ENCODE data around the gene OR1L8. TPM values are rescaled to one million over a fixed set of nuclear protein-coding genes. Genes with fewer than 3 reads are reported as not detected.
"Not testable (repeated sequence)": the region's sequence is repeated elsewhere in the genome, so short reads cannot be mapped to it uniquely, and the experiment has no call there.

The OR1L8 gene, protein sequence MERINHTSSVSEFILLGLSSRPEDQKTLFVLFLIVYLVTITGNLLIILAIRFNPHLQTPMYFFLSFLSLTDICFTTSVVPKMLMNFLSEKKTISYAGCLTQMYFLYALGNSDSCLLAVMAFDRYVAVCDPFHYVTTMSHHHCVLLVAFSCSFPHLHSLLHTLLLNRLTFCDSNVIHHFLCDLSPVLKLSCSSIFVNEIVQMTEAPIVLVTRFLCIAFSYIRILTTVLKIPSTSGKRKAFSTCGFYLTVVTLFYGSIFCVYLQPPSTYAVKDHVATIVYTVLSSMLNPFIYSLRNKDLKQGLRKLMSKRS
- 0.67 TPM in 1 of 2 replicates, not detected in the other for total RNA-seq

DNA sequence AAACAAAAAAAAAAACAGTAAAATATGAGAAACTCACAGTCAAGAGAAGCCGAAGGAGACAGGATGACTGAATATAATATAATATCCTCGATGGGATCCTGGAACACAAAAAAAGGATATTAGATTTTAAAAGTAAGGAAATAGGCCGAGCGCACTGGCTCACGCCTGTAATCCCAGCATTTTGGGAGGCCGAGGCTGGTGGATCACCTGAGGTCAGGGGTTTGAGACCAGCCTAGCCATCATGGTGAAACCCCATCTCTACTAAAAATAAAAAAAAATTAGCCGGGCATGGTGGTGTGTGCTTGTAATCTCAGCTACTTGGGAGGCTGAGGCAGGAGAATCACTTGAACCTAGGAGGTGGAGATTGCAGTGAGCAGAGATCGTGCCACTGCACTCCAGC, at the start of gene OR1L8:
Gene OR1L8 (minus strand): TSS at position 101 of the 400 bp plus-strand sequence. CDS start 14,907 bp downstream, outside the sequence.
- DNase-seq (ENCODE audit: low read depth); H3K4me3 ChIP-seq (ENCODE audit: low read depth, low read length); H3K36me3 ChIP-seq (ENCODE audit: control insufficient read depth, insufficient read depth, low read length); H3K27me3 ChIP-seq (ENCODE audit: control insufficient read depth, insufficient read depth, low read length): not testable (repeated sequence)

DNA sequence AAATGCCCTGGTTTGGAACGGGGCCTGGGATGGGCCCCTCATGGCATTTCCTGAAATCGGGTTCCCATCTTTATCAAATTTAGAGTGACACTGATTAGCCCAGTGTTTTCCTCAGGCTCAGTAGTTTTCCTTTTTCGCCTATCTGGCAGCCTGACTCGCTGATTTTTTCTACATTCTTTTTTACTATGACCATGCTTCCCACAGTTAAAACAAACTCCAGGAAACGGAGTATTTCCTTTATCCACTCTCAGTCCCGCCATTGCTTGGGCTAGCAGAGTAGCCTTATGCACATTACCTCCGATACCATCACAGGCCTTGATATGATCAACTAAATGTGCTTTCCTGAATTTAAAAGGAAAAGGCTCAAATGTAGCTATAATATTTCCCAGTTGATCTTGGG, 36.8 kb upstream of the OR1L8 start:
- Histone ChIP-seq H3K27me3 (ENCODE audit: control insufficient read depth, insufficient read depth, low read length) (no peaks in the 10 kb centered on the region), H3K36me3 (ENCODE audit: control insufficient read depth, insufficient read depth, low read length) (no peaks in the 10 kb centered on the region), H3K4me3 (ENCODE audit: low read depth, low read length) (no peak overlapping the region)
- no peak for DNase-seq (ENCODE audit: low read depth)
- TF ChIP-seq, protein P1, sequence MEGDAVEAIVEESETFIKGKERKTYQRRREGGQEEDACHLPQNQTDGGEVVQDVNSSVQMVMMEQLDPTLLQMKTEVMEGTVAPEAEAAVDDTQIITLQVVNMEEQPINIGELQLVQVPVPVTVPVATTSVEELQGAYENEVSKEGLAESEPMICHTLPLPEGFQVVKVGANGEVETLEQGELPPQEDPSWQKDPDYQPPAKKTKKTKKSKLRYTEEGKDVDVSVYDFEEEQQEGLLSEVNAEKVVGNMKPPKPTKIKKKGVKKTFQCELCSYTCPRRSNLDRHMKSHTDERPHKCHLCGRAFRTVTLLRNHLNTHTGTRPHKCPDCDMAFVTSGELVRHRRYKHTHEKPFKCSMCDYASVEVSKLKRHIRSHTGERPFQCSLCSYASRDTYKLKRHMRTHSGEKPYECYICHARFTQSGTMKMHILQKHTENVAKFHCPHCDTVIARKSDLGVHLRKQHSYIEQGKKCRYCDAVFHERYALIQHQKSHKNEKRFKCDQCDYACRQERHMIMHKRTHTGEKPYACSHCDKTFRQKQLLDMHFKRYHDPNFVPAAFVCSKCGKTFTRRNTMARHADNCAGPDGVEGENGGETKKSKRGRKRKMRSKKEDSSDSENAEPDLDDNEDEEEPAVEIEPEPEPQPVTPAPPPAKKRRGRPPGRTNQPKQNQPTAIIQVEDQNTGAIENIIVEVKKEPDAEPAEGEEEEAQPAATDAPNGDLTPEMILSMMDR (IDR thresholded peaks at IDR 0.05; ENCODE audit: insufficient read depth, low read length, poor library complexity, severe bottlenecking) = no peak

DNA sequence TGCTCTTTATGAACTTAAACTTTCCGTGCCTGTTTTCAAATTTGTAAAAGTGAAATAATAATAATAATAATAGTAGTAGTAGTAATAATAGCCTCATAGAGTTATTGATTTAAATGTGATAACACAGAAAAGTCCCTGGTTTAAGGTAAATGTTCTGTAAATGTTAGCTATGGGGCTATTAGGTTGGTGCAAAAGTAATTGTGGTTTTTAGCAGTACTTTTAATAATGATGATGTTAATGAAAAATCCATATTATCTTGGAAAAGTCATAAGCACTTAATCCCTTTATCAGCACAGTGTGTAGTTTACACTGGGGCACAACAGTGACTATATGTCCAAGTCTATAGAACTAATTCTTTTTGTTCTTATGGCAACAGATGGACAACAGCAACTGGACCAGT, 31.2 kb upstream of the OR1L8 start, which contains the start of gene OR1Q1:
Gene OR1Q1 (plus strand): TSS at position 377 of the 400 bp plus-strand sequence. CDS start 0 bp downstream, at position 377.
- peaks cover 2% of the 10 kb centered on the region for H3K27me3 ChIP-seq (ENCODE audit: control insufficient read depth, insufficient read depth, low read length)
- H3K36me3 ChIP-seq (ENCODE audit: control insufficient read depth, insufficient read depth, low read length) = no peaks in the 10 kb centered on the region
- H3K4me3 ChIP-seq (ENCODE audit: low read depth, low read length) = no peak within 1 kb of the TSS
- TF ChIP-seq, protein P1 (IDR thresholded peaks at IDR 0.05; ENCODE audit: insufficient read depth, low read length, poor library complexity, severe bottlenecking) = no peak
- DNase-seq (ENCODE audit: low read depth) = no peak

DNA sequence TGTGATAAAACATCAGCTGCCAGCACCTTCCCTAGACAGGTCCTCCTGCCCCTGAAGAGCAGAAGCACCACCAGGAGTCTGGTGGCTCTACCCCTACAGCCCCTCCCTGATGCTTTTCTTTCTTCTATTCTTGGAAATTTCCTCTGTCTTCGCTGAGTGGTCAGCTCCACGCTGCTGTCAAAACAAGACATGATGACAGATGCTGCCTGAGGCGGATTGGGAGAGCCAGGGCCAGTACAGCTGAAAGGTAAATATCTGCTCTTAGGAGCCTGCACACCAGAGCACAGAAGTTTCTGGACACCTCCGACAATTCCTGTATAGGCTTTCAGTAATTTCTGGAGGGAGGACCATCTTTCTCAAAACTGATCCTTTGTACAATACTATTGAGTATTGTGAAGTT, 26.6 kb upstream of the OR1L8 start:
- TF ChIP-seq, protein P1 (IDR thresholded peaks at IDR 0.05; ENCODE audit: insufficient read depth, low read length, poor library complexity, severe bottlenecking) = no peak
- Histone ChIP-seq H3K36me3 (ENCODE audit: control insufficient read depth, insufficient read depth, low read length) (no peaks in the 10 kb centered on the region), H3K27me3 (ENCODE audit: control insufficient read depth, insufficient read depth, low read length) (peaks cover 2% of the 10 kb centered on the region), H3K4me3 (ENCODE audit: low read depth, low read length) (no peak overlapping the region)
- DNase-seq (ENCODE audit: low read depth) = no peak

DNA sequence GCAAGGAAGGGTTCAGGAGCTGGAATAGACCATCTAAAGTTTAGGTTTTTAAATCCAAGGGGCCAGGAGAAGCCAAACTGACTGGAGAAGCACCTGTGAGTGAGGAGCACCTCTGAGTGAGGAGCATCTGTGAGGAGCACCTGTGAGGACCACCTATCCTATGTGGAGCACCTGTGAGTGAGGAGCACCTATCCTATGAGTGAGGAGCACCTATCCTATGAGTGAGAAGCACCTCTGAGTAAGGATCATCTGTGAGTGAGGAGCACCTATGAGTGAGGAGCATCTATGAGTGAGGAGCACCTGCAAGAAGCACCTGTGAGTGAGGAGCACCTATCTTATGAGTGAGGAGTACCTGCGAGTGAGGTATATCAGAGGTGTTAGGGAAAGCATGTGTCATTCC, 23.4 kb upstream of the OR1L8 start:
- Histone ChIP-seq H3K4me3 (ENCODE audit: low read depth, low read length) (no peak overlapping the region), H3K36me3 (ENCODE audit: control insufficient read depth, insufficient read depth, low read length) (no peaks in the 10 kb centered on the region), H3K27me3 (ENCODE audit: control insufficient read depth, insufficient read depth, low read length) (peaks cover 2% of the 10 kb centered on the region)
- no peak for DNase-seq (ENCODE audit: low read depth)
- TF ChIP-seq, protein P1 (IDR thresholded peaks at IDR 0.05; ENCODE audit: insufficient read depth, low read length, poor library complexity, severe bottlenecking) = no peak

DNA sequence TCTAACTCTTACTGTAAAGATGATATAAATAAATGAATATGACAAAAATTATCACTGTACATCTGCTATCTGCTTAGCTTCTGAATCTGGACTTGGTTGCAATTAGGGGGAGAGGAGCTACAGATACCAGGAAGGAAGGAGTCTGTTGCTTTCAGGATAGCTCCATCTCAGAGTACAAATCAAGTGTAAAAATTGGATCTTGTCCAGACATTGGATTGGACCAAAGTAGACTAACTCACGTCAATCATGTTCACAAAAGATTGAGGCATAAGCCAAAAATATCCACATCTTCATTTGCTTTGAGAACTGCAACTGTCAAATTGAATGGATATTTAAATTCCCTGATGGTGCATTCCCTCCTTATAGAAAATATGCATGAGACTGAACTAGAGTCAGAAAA, 22.5 kb upstream of the OR1L8 start:
- DNase-seq (ENCODE audit: low read depth) = no peak
- Histone ChIP-seq H3K27me3 (ENCODE audit: control insufficient read depth, insufficient read depth, low read length) (peaks cover 2% of the 10 kb centered on the region), H3K36me3 (ENCODE audit: control insufficient read depth, insufficient read depth, low read length) (no peaks in the 10 kb centered on the region), H3K4me3 (ENCODE audit: low read depth, low read length) (no peak overlapping the region)
- TF ChIP-seq, protein P1 (IDR thresholded peaks at IDR 0.05; ENCODE audit: insufficient read depth, low read length, poor library complexity, severe bottlenecking) = no peak
